ENCODE results near the gene RAB36. TPM values are rescaled to one million over a fixed set of nuclear protein-coding genes. Genes with fewer than 3 reads are reported as not detected.

The RAB36 gene
- total RNA-seq, 1 experiment from 2014 or later = 1.4 TPM

- H3K4me3 Mint-ChIP-seq = no peak overlapping the region
- Histone ChIP-seq H3K56ac (ENCODE audit: insufficient read length, low read depth, low read length) (no peak overlapping the region), H4K91ac (ENCODE audit: insufficient read length, low read depth, low read length) (no peak overlapping the region), H3K4ac (ENCODE audit: low read depth, low read length) (no peak overlapping the region), H4K8ac (replicated peaks; ENCODE audit: insufficient read length, low read depth, low read length) (no peak overlapping the region), H4K20me1 (ENCODE audit: control insufficient read depth, insufficient read depth, insufficient read length) (peaks cover 2% of the 10 kb centered on the region), H2BK15ac (ENCODE audit: low read depth, low read length) (no peak overlapping the region), H3K79me2 (ENCODE audit: insufficient read depth, low read length) (no peaks in the 10 kb centered on the region), H4K5ac (ENCODE audit: insufficient read length, low read depth, low read length) (no peak overlapping the region), H3K4me2 (ENCODE audit: insufficient read depth, insufficient read length, low read length) (no peak overlapping the region), H2BK20ac (ENCODE audit: low read depth, low read length, poor library complexity, severe bottlenecking) (no peak overlapping the region), H3K27ac (ENCODE audit: insufficient read length, low read depth, low read length) (no peak overlapping the region), H3K27me3 (ENCODE audit: insufficient read depth, low read length) (no peaks in the 10 kb centered on the region; the same call in 1 of the 2 replicates), H3T11ph (ENCODE audit: low read length) (no peak overlapping the region), H2BK5ac (ENCODE audit: insufficient read length, low read length) (no peak overlapping the region), H3K23me2 (ENCODE audit: insufficient read length, low read depth, low read length, poor library complexity, severe bottlenecking) (no peaks in the 10 kb centered on the region), H2BK12ac (ENCODE audit: insufficient read length, low read depth, low read length) (no peak overlapping the region), H2AK5ac (ENCODE audit: insufficient read length, low read length) (no peak overlapping the region), H3K9me3 (ENCODE audit: control insufficient read depth, low read depth, low read length) (no peaks in the 10 kb centered on the region), H3K23ac (ENCODE audit: insufficient read length, low read depth, low read length) (no peak overlapping the region), H3K79me1 (ENCODE audit: insufficient read depth, low read depth, low read length, poor library complexity, severe bottlenecking) (no peaks in the 10 kb centered on the region), H3K9ac (ENCODE audit: extremely low read depth, insufficient read length, low read length) (no peak overlapping the region), H2BK120ac (ENCODE audit: low read depth, low read length, poor library complexity, severe bottlenecking) (no peak overlapping the region), H2AFZ (ENCODE audit: low read length) (no peak overlapping the region), H3K4me1 (ENCODE audit: insufficient read depth, low read length) (no peaks in the 10 kb centered on the region; the same call in 1 of the 2 replicates), H3K18ac (ENCODE audit: insufficient read length, low read depth, low read length) (no peak overlapping the region), H3K14ac (ENCODE audit: insufficient read depth, low read length) (no peak overlapping the region)
- DNase-seq = no peak
- peaks cover 5 to 16% of the 10 kb centered on the region in 2 experiments for H3K4me1 Mint-ChIP-seq
- H3K27me3 Mint-ChIP-seq (ENCODE audit: low read depth) = peaks cover 62% of the 10 kb centered on the region
- H3K27ac Mint-ChIP-seq = no peak overlapping the region
- no peaks in the 10 kb centered on the region; a peak in 1 of 5 replicates for H3K9me3 Mint-ChIP-seq
- WGBS (ENCODE audit: extremely low coverage, insufficient read length, low lambda C conversion rate) = no CpG with 5 or more reads among the region's 10 CpGs
- no peak for TF ChIP-seq CTCF (conservative IDR thresholded peaks at IDR 0.05)
- H3K36me3 Mint-ChIP-seq (ENCODE audit: insufficient read depth in 1 of 3, low read depth in 3 of 3) = no peaks in the 10 kb centered on the region
These were observed 12.7 kb upstream of the RAB36 start for GRCh38 chr22:23132376-23133091.
